ENCODE data around the gene KCNH1. TPM values are rescaled to one million over a fixed set of nuclear protein-coding genes. Genes with fewer than 3 reads are reported as not detected.

Gene KCNH1
- total RNA-seq, 1 donor from 2014 or later = 6.3 TPM

DNA sequence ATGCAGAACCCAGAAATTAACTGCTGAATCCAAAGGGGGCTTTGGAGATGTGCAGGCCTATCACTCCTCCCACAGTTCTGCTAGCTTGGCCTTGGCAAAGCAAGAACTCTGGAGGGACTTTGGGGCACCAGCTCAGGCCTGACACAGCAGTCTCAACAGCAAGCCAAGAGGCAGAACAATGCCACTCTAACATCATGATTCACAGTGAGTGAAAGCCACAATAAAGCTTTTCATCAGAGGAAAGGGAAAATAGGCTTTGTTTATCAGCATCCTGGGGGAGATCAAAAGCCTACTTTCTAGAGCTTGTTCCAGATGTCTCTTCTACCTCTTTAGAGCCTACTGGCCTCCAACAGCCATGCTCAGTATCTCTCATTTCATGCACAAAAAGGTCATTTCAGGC lies 283.4 kb downstream of the KCNH1 start:
- H3K4me3 Mint-ChIP-seq (ENCODE audit: unreplicated experiment) = no peak overlapping the region
- peaks cover 2% of the 10 kb centered on the region for H3K9me3 Mint-ChIP-seq (ENCODE audit: low read depth)
- no peaks in the 10 kb centered on the region for H3K36me3 Mint-ChIP-seq (ENCODE audit: low read depth)
- no peaks in the 10 kb centered on the region for H3K27me3 Mint-ChIP-seq (ENCODE audit: low read depth)
- H3K27ac Mint-ChIP-seq (ENCODE audit: unreplicated experiment) = no peak overlapping the region
- TF ChIP-seq, protein P1, sequence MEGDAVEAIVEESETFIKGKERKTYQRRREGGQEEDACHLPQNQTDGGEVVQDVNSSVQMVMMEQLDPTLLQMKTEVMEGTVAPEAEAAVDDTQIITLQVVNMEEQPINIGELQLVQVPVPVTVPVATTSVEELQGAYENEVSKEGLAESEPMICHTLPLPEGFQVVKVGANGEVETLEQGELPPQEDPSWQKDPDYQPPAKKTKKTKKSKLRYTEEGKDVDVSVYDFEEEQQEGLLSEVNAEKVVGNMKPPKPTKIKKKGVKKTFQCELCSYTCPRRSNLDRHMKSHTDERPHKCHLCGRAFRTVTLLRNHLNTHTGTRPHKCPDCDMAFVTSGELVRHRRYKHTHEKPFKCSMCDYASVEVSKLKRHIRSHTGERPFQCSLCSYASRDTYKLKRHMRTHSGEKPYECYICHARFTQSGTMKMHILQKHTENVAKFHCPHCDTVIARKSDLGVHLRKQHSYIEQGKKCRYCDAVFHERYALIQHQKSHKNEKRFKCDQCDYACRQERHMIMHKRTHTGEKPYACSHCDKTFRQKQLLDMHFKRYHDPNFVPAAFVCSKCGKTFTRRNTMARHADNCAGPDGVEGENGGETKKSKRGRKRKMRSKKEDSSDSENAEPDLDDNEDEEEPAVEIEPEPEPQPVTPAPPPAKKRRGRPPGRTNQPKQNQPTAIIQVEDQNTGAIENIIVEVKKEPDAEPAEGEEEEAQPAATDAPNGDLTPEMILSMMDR (IDR thresholded peaks at IDR 0.05) = no peak
- no peak for DNase-seq (ENCODE audit: low spot score)
- no peaks in the 10 kb centered on the region for H3K4me1 Mint-ChIP-seq (ENCODE audit: low read depth)

DNA sequence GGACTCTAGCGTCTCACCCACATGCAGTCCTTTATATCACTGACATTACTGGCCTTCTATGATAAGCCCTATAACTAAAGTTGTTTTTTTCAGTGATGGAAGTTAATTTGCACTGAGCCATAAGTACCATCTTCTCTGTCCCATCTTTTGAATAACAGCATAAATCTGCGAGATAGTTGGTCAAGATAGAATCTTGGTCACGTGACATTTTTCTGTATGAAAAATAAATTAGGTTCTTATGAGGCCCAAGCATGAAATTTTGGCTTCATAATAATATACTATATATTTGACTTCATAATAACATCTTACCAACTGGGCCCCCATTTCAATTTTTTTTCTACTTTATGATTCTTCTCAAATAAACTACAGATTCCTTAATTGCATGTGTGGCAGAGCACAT lies 285.5 kb downstream of the KCNH1 start:
- no peak for DNase-seq (ENCODE audit: low spot score)
- Mint-ChIP-seq H3K27ac (ENCODE audit: unreplicated experiment) (no peak overlapping the region), H3K9me3 (ENCODE audit: low read depth) (peaks cover 2% of the 10 kb centered on the region), H3K36me3 (ENCODE audit: low read depth) (peaks cover 1% of the 10 kb centered on the region), H3K27me3 (ENCODE audit: low read depth) (no peaks in the 10 kb centered on the region), H3K4me1 (ENCODE audit: low read depth) (no peaks in the 10 kb centered on the region), H3K4me3 (ENCODE audit: unreplicated experiment) (no peak overlapping the region)
- TF ChIP-seq, protein P1 (IDR thresholded peaks at IDR 0.05) = no peak

DNA sequence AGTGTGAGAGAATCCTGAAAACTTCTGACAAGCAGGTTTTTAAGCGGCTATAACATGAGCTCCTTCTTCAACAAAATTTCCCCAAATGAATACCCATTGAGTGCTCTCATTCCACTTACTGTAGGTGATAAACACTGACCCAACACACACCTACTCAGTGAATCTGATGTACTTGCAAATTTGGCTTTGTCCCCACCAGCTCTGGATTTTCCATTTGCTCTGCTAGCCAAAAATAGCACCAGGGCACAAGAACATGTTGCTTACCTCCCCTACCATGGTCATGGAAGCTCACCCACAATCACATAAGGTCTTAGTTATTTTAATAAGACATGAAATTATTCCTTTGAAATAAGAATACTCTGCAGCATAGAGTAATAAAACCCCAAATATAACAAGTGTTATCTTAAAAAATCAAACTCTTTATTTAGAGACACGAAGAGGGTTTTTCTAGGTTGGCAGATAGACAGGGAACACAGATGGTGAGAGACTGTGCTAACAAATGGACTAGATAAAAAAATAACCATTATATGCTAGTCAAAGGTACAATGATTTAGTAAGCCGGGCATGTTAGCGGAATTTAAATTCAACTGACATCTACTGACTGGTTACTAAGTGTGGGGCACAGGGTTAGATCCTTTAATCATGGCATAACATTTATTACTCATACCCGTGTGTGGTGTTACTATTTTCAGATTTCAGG lies 291.9 kb downstream of the KCNH1 start:
- H3K4me3 Mint-ChIP-seq (ENCODE audit: unreplicated experiment) = no peak overlapping the region
- no peaks in the 10 kb centered on the region for H3K27me3 Mint-ChIP-seq (ENCODE audit: low read depth)
- H3K9me3 Mint-ChIP-seq (ENCODE audit: low read depth) = peaks cover 14% of the 10 kb centered on the region
- TF ChIP-seq, protein P1 (IDR thresholded peaks at IDR 0.05) = no peak
- H3K4me1 Mint-ChIP-seq (ENCODE audit: low read depth) = no peaks in the 10 kb centered on the region
- H3K36me3 Mint-ChIP-seq (ENCODE audit: low read depth) = peaks cover 4% of the 10 kb centered on the region
- no peak overlapping the region for H3K27ac Mint-ChIP-seq (ENCODE audit: unreplicated experiment)
- DNase-seq (ENCODE audit: low spot score) = no peak

DNA sequence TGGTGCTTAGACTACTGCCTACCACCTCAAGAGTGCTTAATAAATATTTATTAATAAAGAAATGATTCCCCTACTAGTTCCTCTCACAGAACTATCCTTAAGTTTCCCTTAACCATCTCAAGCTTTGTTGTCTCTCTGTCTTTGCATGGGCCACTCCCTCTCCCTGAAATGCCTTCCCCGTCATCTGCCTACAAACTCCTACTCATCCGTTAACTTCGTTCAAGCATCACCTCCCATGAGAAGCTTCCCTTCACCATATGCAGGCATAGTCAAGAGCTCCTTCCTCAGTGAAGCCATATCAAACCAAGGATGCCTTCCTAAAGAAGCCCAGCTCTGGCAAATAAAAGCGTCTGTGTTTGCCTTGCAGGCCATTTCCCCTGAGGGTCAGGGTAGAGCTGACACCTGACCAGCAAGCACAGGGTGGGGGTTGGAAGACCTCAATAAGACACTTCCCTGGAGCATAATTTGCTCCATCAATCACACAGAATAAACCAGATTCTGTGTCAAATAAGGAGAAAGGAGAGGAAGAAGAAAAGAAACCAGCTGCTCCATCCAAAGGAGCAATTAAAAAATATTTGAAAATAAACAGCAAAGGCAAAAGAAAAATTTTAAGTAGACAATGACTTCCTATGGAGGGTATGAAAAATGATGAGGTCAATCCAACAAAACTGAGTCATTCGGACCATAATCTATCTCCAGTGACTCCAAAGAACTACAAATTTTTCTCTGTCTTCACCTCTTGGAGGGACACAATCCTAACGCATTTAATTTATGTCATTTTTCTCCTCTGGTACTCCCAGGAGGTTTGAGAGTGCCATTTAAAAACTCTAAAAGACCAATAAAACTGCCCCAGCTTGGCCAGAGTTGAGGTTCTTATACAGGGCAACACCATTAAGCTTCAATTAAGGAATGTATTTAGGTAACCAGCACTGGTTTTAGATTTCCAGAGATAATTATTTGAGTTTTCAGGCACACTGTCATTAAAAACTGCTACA lies 303.6 kb downstream of the KCNH1 start:
- TF ChIP-seq, protein P1 (IDR thresholded peaks at IDR 0.05) = no peak
- Mint-ChIP-seq H3K27me3 (ENCODE audit: low read depth) (no peaks in the 10 kb centered on the region), H3K4me1 (ENCODE audit: low read depth) (no peaks in the 10 kb centered on the region), H3K36me3 (ENCODE audit: low read depth) (no peaks in the 10 kb centered on the region), H3K4me3 (ENCODE audit: unreplicated experiment) (no peak overlapping the region), H3K9me3 (ENCODE audit: low read depth) (no peaks in the 10 kb centered on the region), H3K27ac (ENCODE audit: unreplicated experiment) (no peak overlapping the region)
- no peak for DNase-seq (ENCODE audit: low spot score)

DNA sequence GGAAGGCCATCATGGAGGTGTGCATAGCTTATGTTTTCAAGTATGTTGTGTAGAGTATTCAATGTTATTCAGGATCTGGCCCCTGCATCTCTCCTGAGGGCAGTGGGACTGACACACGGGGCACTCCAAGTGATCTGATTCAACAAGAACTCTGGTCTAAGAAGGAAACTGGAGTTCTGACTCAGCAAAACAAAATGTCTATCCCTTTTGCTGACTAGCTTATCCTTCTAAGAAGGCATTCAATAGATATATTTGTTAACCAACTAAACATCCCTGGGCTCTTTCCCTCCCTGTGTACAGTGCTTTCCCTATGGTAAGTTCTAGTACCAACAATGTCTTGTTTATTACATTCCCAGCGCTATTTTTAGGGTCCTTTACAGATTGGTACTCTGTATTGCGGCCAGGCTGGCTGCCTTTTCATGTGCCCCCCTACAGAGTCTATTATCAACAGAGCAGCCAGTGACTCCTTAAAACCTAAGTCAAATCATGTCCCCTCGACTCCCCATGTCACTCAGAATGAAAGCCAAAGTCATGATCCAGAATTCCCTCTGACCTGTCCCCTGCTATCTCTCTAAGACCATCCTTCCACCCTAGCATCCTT lies 304.9 kb downstream of the KCNH1 start:
- Mint-ChIP-seq H3K9me3 (ENCODE audit: low read depth) (no peaks in the 10 kb centered on the region), H3K36me3 (ENCODE audit: low read depth) (no peaks in the 10 kb centered on the region), H3K4me3 (ENCODE audit: unreplicated experiment) (no peak overlapping the region), H3K27ac (ENCODE audit: unreplicated experiment) (no peak overlapping the region), H3K4me1 (ENCODE audit: low read depth) (no peaks in the 10 kb centered on the region), H3K27me3 (ENCODE audit: low read depth) (no peaks in the 10 kb centered on the region)
- TF ChIP-seq, protein P1 (IDR thresholded peaks at IDR 0.05) = no peak
- no peak for DNase-seq (ENCODE audit: low spot score)
